CD4-positive, alpha-beta T cell treated with Interleukin-4 for 4 hours (primary cell): ENCODE measurements around the gene GLRA3.
"Not testable (repeated sequence)": the region's sequence is repeated elsewhere in the genome, so short reads cannot be mapped to it uniquely, and the experiment has no call there.

Experiments used
- DNase-seq: peaks from one replicate; pipeline ENCODE4 v3.0.0-alpha.2; 2020

The GLRA3 gene

DNA sequence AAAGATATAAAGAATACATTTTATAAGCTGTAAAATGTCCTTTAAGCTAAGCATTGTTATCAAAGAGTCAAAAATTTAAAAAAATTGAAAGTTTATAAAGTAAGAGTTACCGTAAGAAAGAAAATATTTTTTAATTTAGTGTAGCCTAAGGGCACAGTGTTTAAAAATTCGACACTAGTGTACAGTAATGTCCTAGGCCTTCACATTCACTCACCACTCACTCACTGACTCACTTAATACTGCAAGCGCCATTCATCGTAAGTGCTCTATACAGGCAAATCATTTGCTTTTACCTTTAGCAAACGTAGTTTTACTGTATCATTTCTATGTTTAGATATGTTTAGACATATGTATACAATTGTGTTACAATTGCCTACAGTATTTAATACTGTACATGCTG lies 20.2 kb downstream of the GLRA3 start:
- no peak for DNase-seq

DNA sequence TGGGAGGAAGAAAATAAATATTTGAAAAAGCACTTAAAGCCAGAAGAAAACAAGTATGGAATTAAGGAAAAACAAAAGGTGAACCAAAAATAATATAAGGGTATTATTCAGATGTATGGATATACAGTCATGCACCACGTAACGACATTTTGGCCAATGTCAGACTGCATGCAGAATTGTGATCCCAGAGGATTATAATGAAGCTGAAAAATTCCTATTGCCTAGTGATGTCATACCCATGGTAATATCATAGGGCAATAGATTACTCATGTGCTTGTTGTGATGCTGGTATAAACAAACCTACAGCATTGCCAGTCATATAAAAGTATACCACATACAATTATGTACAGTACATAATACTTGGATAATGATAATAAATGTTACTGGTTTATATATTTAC lies 20.9 kb downstream of the GLRA3 start:
- no peak for DNase-seq

DNA sequence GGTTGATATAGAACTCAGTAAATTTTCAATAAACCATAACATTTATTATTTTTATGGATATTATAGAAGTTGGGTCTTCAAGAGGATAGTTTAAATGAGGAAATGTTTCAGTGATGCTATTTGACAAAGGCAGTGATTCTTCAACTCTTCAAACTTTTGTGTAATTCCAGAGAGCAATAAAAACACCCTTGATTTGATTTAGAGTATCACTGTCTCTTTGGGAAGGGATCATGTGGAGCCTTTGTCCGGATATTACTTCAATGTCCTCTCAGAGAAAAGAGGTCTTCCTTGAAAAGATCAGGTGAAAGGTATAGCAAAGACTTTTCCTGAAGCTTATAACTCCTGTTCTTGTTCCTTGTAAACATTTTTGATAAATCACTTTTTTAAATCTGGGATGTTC lies 23.3 kb downstream of the GLRA3 start:
- DNase-seq = no peak

DNA sequence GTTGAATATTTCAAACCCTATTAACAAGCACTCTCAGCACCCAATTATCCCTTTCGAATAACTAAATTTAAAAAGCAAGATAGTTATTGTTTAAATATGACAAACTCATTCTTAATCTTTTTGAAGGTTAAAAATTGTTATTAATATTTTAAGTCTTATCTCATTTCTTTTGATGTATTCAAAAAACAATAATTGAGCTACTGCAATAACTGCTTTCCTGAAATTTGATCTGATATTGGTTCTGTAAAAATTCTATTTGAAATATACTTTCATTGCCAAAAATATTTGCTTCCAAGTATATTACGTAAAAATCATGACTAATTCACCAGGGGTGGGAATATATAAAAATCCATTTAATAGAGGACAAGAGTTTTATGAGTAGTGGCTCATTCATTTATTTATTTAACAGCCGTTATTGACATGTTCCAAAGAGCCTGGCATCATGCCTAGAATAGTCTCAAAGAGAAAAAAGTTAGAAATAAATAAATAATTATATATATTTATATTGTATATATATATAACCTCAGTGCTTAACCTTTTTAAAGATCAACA lies 34.4 kb downstream of the GLRA3 start:
- no peak for DNase-seq

DNA sequence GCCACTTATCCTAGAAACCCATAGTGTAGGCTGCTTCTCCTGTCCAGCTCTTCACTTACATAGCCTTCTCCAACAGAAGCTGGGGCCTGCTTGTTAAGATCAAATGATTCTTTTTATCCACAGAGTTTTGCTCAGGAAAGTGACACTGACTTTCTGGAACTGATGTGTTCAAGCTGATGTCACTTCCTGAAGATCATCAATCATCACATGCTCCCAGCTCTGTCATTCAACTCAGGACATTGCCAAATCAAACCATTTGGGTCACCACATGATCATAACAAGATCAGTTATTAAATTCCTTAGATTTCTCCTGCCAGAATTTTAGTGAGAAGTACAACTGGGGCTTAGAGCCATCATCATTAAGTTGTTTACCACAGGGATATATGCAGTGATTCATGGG lies 39.4 kb downstream of the GLRA3 start:
- DNase-seq = no peak

DNA sequence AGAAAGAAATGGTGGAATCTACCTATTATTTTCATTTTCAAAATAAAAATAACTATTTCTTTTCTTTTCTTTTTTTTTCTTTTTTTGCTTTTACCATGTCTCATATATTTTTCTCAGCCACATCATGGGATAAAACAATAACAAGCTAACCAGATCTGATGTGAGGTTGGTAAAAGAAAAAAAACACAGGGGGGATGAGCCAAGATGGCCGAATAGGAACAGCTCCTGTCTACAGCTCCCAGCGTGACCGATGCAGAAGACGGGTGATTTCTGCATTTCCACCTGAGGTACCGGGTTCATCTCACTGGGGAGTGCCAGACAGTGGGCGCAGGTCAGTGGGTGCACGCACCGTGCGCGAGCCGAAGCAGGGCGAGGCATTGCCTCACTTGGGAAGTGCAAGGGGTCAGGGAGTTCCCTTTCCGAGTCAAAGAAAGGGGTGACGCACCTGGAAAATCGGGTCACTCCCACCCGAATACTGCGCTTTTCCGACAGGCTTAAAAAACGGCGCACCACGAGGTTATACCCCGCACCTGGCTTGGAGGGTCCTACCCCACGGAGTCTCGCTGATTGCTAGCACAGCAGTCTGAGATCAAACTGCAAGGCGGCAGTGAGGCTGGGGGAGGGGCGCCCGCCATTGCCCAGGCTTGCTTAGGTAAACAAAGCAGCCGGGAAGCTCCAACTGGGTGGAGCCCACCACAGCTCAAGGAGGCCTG lies 50.6 kb downstream of the GLRA3 start:
- DNase-seq = not testable (repeated sequence)

DNA sequence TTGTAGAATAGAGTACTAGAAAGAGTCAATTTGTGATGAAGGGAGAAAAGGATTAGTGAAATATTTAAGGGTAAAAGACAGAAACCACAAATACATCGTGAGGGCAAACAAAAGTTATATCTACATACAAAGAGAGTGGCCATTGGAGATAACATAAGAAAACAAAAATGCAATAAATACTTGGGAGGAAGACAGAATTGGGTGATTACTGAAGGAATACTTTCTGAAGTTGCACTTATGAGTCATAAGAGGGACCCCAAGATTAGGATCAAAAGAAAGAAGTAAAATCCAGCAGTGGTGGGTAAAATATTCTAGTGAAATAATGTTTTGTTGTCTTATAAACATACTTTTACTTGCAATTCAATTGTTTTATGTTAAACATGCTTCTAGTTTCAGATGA lies 53.7 kb downstream of the GLRA3 start:
- DNase-seq = no peak

DNA sequence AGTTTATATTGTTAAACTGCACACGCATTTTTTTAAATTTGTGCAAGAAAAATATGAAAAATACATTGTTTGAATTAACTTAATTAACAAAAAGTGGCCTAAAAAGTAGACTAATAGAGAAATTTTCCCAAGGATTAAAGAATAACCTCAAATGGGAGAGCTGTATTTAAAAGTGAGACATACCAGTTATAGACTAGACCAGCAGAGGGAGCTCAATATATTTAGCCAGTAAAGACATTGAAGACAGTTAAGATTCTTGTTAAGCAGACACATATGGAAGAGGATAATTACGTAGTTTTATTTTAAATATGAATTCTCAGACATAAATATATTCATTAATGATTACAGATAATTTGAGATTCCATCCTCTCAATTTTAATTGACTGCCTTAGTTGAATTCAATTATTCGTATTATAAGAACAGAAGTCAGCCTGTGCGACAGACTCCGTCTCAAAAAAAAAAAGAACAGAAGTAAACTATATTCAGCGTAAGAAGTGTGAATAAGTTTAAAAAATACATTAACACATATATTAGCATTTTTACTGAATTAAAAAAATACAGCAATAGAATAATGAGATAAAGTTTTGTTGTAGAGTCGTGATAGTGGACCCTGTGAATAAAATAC lies 64.8 kb downstream of the GLRA3 start:
- no peak for DNase-seq

DNA sequence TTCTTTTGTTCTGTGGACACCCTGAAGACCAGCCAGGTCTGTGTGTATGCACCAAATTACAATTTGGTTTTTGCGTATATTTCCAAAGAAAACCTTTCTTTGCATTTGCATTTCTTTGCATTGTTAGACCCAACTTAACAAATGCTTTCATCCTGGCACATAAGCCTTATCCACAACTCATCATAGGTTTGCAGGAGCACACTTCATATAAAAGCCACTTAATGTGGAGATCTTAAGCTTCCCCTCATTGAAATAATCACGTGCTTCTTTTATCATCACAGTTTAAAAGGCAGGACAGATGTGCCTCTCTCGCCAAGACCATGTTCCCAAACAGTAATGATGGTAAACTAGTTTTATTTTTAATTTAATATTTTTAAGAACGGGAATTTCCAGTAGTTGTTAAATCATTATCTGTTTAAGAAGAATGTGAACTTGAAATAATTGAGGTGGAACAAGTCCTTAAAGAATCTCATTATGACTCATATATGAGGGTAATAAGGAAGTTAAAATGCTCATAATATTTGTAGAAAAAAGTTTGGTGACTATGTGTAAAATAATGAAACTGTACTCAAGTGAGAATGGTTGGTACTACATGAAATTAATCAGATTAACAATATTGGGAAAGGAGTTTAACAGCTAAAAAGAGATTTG lies 65.5 kb downstream of the GLRA3 start:
- no peak for DNase-seq

DNA sequence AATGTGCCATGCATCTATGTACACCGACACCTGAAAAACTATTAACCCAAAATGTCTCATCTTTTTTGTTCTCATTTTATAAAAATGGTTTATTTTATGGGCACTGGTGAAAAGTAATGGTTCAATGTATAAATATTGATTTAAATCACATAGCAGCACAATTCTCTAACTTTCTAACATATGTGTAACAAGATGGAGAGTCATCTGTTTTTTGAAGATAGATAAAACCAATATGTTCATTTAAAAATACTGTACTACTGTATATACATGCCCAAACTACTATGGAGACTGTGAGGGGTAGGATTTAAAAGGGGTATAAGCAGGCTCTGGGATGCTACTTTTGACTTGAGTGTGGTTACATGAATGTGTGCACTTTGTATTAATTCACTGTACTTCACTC lies 67.6 kb downstream of the GLRA3 start:
- DNase-seq = no peak

DNA sequence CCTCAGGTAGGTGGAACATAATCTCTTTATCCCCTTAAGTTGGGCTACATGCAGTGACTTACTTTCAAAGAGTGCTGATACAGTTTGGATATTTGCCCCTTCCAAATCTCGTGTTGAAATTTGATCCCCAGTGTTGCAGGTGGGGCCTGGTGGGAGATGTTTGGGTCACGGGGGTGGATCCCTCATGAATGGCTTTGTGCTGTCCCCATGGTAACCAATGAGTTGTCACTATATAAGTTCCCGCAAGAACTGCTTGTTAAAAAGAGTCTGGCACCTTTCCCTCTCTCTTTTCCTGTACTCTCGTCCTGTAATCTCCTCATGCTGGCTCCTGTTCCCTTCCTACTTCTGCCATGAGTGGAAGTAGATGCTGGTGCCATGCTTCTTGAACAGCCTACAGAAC lies 71.3 kb downstream of the GLRA3 start:
- DNase-seq = no peak

DNA sequence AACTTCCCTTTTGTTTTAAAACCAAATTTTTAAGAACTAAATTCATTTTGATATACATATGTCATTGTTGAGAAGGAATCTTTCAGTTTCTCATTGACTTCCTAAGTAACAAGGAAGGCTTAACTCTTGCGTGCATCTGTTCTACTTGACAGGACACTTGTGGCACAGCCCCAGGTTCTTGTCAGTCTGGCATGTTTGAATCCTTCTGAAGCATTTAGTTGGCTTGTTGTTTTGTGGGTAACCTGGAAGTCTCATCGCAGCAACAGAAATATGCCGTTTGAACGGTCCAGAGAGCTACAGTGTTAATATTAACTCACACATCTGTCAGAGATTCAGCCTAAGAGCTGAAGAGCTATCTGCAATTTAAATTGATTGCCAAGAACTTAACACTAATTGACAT lies 76.0 kb downstream of the GLRA3 start:
- no peak for DNase-seq

DNA sequence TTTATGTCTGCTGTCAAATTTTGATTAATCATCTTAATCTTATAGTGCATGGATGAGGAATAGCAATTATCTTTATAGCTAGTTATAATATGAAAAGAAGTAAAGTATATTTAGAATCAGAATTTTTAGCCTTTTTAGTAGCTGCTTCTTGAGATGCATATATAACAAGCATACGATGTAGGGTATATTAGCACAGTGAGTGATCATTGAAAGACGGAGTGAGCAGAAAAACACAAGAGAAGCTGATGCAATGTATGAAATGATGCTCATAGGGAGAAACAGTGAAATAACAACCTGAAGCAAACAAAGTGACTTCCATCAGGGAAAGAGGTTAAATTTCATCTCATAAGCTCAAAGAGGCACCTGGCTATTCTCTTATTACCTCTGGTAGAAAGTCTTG lies 77.0 kb downstream of the GLRA3 start:
- DNase-seq = no peak

DNA sequence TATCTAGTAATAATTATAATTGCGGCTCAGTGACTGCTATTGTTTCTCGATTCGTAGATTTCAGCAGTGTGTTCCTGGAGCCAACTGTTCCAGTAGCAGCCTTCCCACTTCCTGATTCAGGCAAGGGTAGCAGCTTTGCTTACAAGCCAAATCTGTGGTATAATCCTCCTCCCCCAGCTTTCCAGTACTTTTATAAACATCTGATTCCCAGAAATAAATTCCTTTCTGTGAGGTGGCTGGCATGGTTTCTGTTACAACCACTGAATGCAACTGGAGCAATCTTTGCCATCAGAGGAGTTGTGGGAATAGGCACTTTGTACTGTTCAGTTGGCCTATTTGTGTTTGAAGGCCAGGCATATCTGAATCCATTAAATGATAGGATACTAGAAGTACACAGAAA lies 80.0 kb downstream of the GLRA3 start:
- no peak for DNase-seq

DNA sequence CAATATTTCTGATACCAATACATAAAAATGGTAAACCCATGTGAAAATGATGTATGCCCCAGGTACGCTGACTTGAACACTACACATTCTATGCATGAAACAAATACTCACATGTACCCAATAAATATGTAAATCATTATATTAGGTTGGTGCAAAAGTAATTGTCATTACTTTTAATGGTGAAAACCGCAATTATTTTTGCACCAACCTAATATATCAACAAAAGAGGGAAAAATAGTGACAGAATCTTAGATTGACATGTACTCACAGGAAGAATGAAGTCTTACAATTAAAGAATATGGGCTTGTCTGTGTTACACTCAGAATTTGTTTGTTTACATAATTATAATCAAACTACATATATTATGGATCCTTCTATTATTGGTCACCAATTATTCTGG lies 82.3 kb downstream of the GLRA3 start:
- no peak for DNase-seq

DNA sequence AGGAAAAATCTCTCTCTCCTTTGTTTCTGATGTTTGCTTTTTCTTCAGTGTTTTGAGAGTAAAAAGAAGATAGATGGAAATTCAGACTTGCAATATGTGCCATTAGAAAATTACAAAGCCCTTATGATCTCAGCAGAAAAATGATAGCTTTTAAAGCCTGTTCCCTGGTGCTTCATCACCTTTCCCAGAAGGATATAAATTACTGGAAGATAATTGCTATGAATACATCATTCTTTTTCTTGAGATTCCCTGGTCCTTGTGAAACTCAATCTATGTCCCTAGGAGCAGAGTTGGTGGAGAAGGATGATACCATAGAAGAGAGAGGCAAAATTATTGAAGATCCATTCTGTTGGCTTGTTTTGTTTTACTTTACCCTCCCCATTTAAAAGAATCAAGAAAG lies 86.5 kb downstream of the GLRA3 start:
- no peak for DNase-seq

DNA sequence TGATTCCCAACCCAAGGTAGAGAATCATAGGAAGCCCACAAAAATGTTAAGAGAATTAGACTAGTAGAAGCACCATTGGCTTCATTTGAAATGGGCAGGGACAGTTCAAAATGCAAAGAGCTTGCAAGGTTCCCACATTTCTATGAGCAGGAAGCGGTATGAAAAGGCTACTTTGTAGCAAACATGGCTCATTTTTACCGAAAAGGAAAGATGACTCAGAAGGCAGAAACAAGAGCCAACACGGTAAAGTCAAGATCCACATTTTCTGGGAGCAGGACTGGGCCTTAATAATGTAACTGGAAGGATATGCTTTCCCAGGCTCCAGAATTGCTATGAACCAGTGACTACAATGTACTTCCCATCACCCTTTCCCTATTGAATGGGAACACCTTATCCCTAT lies 89.5 kb downstream of the GLRA3 start:
- no peak for DNase-seq

DNA sequence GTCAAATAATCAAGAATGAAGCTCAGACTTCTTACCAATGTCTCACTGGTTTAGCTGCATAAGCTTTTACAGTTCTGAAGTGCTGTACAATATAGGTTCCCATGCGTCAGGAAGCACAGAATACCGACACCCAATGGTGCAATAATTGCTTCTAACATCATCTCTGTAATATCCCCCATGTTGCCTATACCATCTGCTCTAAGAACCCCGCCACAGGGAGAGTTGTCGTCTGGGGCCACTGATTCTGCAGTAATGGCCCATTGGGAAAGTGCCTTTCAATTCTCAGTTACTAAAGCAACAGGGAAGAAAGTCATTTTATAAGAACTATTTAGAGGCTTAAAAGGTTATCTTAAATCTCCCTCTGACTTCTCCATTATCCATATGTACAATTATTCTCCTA lies 94.9 kb downstream of the GLRA3 start:
- no peak for DNase-seq

DNA sequence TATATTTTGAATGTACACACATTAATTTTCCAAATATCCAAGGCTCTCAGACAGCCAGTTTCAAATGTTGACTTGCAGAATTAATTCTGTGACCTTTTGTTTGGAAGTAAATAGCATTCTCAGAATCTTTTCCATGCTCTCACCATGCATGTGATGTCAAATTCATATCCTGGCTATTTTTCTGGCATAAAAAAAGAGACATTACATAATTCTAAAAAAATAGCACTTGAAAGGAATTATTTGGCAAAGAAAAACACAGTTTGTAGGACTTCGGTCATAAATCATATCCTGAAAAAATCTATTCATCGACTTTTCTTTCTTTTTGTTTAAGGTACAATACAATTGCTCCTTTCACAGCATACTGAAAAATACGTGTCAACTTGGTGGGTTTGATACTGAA lies 111.2 kb downstream of the GLRA3 start:
- DNase-seq = no peak

DNA sequence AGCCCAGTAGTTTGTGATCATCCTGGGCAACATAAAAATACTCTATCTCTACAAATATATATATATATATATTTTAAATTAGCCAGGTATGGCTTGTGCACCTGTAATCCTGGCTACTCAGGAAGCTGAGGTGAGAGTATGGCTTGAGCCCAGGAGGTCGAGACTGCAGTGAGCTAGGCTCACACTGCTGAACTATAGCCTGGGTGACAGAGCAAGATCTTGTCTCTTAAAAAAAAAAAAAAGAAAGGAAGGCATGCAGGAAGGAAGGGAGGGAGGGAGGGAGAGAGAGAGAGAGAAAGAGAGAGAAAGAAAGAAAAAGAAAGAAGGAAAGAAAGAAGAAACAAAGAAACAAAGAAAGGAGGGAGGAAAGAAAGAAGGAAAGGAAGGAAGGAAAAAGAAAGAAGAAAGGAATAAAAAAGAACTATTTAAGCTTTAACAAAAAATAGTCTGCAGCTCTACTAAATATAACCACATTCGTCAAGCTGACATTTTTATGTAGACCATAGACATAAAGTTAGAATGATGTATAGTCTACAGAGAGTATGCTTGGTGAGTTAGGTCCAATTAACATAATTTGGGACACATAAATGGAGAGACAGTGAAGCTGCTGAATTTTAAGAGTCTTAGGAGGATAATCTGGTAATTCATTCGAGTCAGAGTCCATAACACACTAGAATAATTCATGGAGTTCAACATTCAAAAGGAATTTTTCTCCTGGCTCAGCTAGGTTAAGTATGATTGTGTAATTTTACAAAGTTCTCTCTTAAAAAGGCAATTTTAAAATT lies 111.9 kb downstream of the GLRA3 start:
- no peak for DNase-seq

DNA sequence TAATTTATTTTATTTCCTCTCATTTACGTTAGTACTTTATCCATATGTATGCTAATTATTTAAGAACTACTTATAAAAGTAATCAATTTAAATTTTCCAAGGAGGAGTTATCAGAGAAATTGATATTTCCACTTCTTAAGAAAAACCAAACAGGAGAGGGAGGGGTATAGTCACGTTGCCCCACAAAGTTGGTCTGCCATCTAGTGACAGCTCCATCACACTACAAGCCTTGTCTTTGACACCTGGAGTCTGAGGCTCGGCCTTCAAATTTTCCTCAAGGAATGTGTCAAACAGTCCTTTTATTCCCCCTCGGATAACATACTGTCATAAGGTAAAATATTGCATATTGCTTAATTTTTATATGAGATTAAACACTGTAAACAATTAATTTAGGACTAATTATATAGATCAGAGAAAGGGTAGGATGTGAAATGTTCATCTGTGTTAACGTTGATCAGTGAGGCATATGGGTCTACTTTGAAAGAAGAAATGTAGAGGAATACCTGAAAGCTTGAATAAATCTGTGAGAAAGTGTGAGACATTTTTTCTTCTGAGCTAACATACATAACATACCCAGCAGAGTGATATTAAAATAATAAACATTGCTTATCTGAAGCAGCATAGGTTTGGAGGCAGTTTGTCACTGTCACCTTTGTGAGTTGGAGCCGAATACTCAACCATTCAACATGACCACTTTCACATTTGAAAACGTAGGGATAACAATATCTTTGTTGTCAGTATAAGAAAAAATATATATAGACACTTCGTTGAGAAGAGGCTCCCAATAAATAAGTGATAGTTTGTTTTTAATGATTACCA lies 114.4 kb downstream of the GLRA3 start:
- DNase-seq = no peak

DNA sequence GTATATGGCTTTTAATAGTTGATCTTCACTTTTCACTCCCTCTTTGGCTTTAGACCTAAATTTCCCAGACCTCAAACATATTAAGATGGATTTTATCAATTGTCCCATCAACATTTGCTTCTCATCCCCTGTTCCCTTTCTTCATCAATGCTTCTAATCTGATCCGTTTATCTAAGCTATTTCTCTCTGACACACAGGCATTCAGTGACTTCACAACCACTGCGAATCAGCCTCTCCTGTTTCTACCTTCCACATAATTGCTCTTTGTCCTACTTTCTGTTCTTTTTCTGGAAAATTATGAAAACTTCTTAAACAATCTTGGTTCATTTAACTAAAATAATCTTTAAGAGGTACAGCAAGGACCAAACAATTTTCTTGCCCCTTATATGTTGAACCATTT lies 115.2 kb downstream of the GLRA3 start:
- no peak for DNase-seq

DNA sequence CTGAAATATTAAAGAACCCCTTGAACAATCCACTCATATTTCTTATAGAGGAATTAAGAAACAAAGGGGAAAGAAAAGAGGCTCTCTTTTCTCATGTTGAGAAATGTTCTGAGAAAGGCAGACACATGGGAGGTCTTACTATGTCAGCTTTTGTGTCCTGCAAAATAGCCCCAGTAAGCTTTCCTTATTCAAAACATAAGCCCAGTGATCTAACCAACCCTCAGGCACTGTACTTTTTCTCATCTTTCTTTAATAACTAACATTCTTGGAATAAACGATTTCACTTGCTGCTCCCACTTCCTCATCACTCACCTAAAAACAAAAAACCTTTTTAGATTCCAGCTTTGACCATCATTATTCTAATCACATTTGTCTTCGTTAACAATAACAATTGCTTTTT lies 115.9 kb downstream of the GLRA3 start:
- no peak for DNase-seq
